Gastrocnemius medialis (tissue), 4 donors: ENCODE data around the gene RXFP4. TPM values are rescaled to one million over a fixed set of nuclear protein-coding genes. Genes with fewer than 3 reads are reported as not detected.

Experiments used
- ATAC-seq, 2 donors: fragments of 150-250 bp; one replicate each; pipeline ENCODE4 v1.9.1; 2016
- DNase-seq, 2 donors: peaks; one replicate each; pipeline ENCODE4 v3.0.0-alpha.2; 2019
- H3K27ac ChIP-seq, 4 donors: fragments of 200-600 bp; sonication (generic); 1 replicate in 1 of 4; 2 replicates in 3 of 4; pipeline ENCODE4 v1.5.1; 2016 to 2018; ENCODE audit warnings: mild to moderate bottlenecking in 2 of 4, moderate library complexity in 1 of 4
- H3K27me3 ChIP-seq, 3 donors: fragments of 200-600 bp; sonication (generic) in 2 of 3; 1 replicate in 1 of 3; 2 replicates in 2 of 3; pipeline versions ENCODE4 v1.5.1 to v1.6.0; 2016 to 2019; ENCODE audit warnings: mild to moderate bottlenecking in 1 of 3, moderate library complexity in 1 of 3
- H3K36me3 ChIP-seq, 2 donors: fragments of 200-600 bp; sonication (generic) in 1 of 2; one replicate each; pipeline ENCODE4 v1.5.1; 2017 to 2018
- H3K4me1 ChIP-seq, 2 donors: fragments of 200-600 bp; sonication (generic) in 1 of 2; one replicate each; pipeline ENCODE4 v1.5.1; 2016 to 2017; ENCODE audit warnings: mild to moderate bottlenecking in 2 of 2
- H3K4me3 ChIP-seq, 4 donors: fragments of 200-600 bp; sonication (generic) in 3 of 4; 1 replicate in 1 of 4; 2 replicates in 3 of 4; pipeline ENCODE4 v1.5.1; 2016 to 2019; ENCODE audit warnings: mild to moderate bottlenecking in 2 of 4
- H3K9me3 ChIP-seq, 3 donors: fragments of 200-600 bp; sonication (generic) in 2 of 3; 1 replicate in 1 of 3; 2 replicates in 2 of 3; pipeline ENCODE4 v1.5.1; 2016 to 2019
- POLR2A ChIP-seq, 2 donors: fragments of 450-650 bp; IDR thresholded peaks; one replicate each; pipeline ENCODE4 v1.6.1; 2017; ENCODE audit warnings: antibody characterized with exemption in 2 of 2, mild to moderate bottlenecking in 2 of 2, moderate library complexity in 2 of 2
- in situ Hi-C, 4 donors: fragments of 200-750 bp; cut with MboI; loops; one replicate each; pipeline versions ENCODE4 v1.15.0 to v1.8.0; 2017; ENCODE audit warnings: low sequenced_read_pairs in 4 of 4
- intact Hi-C: fragments of 100-400 bp; cut with DNase I; formaldehyde crosslinking; loops from one replicate; pipeline ENCODE4 v1.15.1; 2023; ENCODE audit warnings: low total_unique reads
- total RNA-seq, 4 donors: library from RNA; depleted of rRNA; stranded (reverse); fragments of >200 nt; gene quantifications; one replicate each; pipeline versions ENCODE4 v1.1.0 to v1.2.3, GENCODE V29; 2016
- TF ChIP-seq, protein P1 (sequence below), 5 experiments: fragments of 450-650 bp in 3 of 5; fragments of 200-600 bp in 2 of 5; sonication (generic) in 2 of 5; IDR thresholded peaks in 4 of 5; conservative IDR thresholded peaks in 1 of 5; 1 replicate in 4 of 5; 2 replicates in 1 of 5; pipeline ENCODE4 v1.5.1; 2016 to 2019; ENCODE audit warnings: antibody characterized with exemption in 5 of 5, mild to moderate bottlenecking in 3 of 5, moderate library complexity in 3 of 5

The RXFP4 gene
- total RNA-seq, 4 donors from 2014 or later = not detected

DNA sequence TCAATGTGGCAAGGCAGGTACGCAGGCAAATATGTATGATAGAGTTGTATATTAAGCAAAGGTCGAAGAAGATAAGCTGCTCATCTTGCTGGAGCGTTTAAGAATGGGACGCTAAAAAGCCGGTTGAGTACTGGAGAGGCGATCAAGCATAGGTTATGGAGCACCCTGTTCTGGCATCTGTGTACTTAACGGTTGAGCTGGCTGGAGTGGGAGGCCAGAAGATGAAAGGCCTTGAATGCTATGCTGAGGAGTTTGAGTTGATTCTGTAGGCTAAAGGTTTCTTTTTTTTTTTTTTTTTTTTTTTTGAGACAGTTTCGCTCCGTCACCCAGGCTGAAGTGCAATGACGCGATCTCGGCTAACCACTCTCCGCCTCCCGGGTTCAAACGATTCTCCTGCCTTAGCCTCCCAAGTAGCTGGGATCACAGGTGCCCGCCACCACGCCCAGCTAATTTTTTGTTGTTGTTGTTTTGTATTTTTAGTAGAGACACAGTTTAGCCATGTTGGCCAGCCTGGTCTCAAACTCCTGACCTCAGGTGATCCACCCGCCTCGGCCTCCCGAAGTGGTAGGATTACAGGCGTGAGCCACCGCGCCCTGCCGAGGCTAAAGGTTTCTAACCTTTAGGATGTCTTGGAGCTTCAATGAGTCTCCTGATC lies 6.4 kb upstream of the RXFP4 start:
- H3K36me3 ChIP-seq = peaks cover 0 to 23% of the 10 kb centered on the region in 2 donors
- H3K9me3 ChIP-seq = no peaks in the 10 kb centered on the region
- DNase-seq (no peak), ATAC-seq (no peak)
- H3K27ac ChIP-seq = peak overlapping the region; percentile 93 to 95 (median 94)
- intact Hi-C loops (loop anchor here (1.0 to 10.0 kb wide), 5 partner anchors 24 to 348 kb away; partner anchors contain the start of genes DAP3, LAMTOR2, RIT1 and SMG5), in situ Hi-C loops (loop anchor here (5.0 kb wide), 2 partner anchors 52 to 57 kb away; no protein-coding TSS in a partner anchor)
- H3K27me3 ChIP-seq = no peaks in the 10 kb centered on the region
- H3K4me3 ChIP-seq = peak overlapping the region; percentile 60 to 96 (median 88)
- H3K4me1 ChIP-seq = peaks cover 47 to 51% of the 10 kb centered on the region in 2 donors
- TF ChIP-seq, protein P1, sequence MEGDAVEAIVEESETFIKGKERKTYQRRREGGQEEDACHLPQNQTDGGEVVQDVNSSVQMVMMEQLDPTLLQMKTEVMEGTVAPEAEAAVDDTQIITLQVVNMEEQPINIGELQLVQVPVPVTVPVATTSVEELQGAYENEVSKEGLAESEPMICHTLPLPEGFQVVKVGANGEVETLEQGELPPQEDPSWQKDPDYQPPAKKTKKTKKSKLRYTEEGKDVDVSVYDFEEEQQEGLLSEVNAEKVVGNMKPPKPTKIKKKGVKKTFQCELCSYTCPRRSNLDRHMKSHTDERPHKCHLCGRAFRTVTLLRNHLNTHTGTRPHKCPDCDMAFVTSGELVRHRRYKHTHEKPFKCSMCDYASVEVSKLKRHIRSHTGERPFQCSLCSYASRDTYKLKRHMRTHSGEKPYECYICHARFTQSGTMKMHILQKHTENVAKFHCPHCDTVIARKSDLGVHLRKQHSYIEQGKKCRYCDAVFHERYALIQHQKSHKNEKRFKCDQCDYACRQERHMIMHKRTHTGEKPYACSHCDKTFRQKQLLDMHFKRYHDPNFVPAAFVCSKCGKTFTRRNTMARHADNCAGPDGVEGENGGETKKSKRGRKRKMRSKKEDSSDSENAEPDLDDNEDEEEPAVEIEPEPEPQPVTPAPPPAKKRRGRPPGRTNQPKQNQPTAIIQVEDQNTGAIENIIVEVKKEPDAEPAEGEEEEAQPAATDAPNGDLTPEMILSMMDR (IDR thresholded peaks at IDR 0.05 in 4 of 5, conservative IDR thresholded peaks at IDR 0.05 in 1 of 5) = no peak
- no peak for TF ChIP-seq POLR2A (IDR thresholded peaks at IDR 0.05)

DNA sequence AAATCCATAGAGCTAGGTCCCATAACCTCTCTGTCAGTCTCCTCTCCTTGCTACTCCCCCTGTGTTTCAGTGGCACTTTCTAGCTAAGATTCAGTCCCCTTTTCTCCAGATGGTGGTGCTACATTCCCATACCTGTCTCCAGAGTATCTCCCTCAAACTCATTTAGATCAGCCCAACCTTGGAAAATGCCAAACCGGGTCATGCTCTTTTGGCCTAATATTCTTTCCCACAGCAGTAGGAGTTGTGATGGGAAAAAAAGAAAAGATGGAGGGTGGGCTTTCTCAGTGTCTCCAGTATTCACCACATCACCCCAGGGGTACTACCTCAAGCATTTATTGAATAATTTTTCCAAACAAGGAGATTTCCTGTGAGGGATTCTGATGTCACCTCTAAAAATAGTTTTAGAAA lies 3.2 kb upstream of the RXFP4 start:
- DNase-seq = no peak
- in situ Hi-C loops (loop anchor here (5.0 kb wide), 2 partner anchors 49 to 54 kb away; no protein-coding TSS in a partner anchor), intact Hi-C loops (loop anchor here (1.0 to 10.0 kb wide), 2 partner anchors 51 to 253 kb away; partner anchors contain the start of genes DAP3 and YY1AP1)
- H3K27me3 ChIP-seq = no peaks in the 10 kb centered on the region
- peaks cover 0 to under 1% of the 10 kb centered on the region in 2 donors for H3K36me3 ChIP-seq
- no peaks in the 10 kb centered on the region for H3K9me3 ChIP-seq
- peaks cover 25 to 33% of the 10 kb centered on the region in 2 donors for H3K4me1 ChIP-seq
- peak; percentile 44 to 47 for ATAC-seq
- peak overlapping the region; percentile 2 to 70 (median 62) for H3K27ac ChIP-seq
- TF ChIP-seq, protein P1 (IDR thresholded peaks at IDR 0.05 in 4 of 5, conservative IDR thresholded peaks at IDR 0.05 in 1 of 5) = peak; percentile 55 to 74 (median 70)
- TF ChIP-seq POLR2A (IDR thresholded peaks at IDR 0.05) = no peak
- no peak overlapping the region for H3K4me3 ChIP-seq

DNA sequence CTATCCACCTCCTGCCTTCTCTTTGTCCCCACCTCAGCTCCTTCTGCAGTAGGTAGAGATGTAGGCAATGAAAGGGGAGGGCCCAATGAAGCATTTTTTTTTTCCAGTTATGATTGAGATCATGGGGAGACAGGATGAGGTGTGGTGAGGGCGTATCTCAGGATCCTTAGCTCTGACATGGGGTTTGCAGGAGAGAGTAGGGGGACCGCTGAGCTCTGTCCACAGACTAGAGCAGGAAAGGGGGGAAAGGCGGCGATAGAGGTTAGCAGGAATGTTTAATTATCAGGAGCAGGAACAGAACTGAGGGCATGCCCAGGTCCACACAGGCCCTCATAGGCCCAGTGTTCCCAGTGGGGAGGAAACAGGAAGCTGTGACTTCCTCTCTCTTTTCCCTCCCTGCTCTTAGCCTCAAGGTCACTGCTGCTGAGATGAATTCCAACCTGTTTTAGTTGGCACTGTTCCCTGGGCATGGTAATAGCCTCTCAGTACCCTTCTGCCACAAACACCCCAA lies 901 bp upstream of the RXFP4 start:
- Histone ChIP-seq H3K27ac (peak overlapping the region; percentile 46 to 73 (median 68)), H3K27me3 (no peaks in the 10 kb centered on the region), H3K4me3 (no peak overlapping the region), H3K4me1 (peaks cover 15 to 26% of the 10 kb centered on the region in 2 donors), H3K36me3 (no peaks in the 10 kb centered on the region), H3K9me3 (no peaks in the 10 kb centered on the region)
- in situ Hi-C loops (no loop called here), intact Hi-C loops (no loop called here)
- TF ChIP-seq, protein P1 (IDR thresholded peaks at IDR 0.05 in 4 of 5, conservative IDR thresholded peaks at IDR 0.05 in 1 of 5) = no peak
- no peak for TF ChIP-seq POLR2A (IDR thresholded peaks at IDR 0.05)
- ATAC-seq = peak; percentile 20 to 46
- no peak for DNase-seq

DNA sequence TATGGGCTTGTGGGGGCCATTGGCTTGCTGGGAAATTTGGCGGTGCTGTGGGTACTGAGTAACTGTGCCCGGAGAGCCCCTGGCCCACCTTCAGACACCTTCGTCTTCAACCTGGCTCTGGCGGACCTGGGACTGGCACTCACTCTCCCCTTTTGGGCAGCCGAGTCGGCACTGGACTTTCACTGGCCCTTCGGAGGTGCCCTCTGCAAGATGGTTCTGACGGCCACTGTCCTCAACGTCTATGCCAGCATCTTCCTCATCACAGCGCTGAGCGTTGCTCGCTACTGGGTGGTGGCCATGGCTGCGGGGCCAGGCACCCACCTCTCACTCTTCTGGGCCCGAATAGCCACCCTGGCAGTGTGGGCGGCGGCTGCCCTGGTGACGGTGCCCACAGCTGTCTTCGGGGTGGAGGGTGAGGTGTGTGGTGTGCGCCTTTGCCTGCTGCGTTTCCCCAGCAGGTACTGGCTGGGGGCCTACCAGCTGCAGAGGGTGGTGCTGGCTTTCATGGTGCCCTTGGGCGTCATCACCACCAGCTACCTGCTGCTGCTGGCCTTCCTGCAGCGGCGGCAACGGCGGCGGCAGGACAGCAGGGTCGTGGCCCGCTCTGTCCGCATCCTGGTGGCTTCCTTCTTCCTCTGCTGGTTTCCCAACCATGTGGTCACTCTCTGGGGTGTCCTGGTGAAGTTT lies 550 bp downstream of the RXFP4 start:
- Histone ChIP-seq H3K4me3 (no peak overlapping the region), H3K4me1 (peaks cover 15 to 26% of the 10 kb centered on the region in 2 donors), H3K36me3 (peaks cover 0 to 5% of the 10 kb centered on the region in 2 donors), H3K9me3 (no peaks in the 10 kb centered on the region), H3K27me3 (no peaks in the 10 kb centered on the region), H3K27ac (peak overlapping the region; percentile 2 to 73 (median 68))
- TF ChIP-seq POLR2A (IDR thresholded peaks at IDR 0.05) = no peak
- TF ChIP-seq, protein P1 (IDR thresholded peaks at IDR 0.05 in 4 of 5, conservative IDR thresholded peaks at IDR 0.05 in 1 of 5) = no peak
- DNase-seq = no peak
- in situ Hi-C loops (no loop called here), intact Hi-C loops (no loop called here)
- no peak for ATAC-seq
